Suprapubic skin (tissue), 4 donors: ENCODE measurements around the gene PGAP3. TPM values are rescaled to one million over a fixed set of nuclear protein-coding genes. Genes with fewer than 3 reads are reported as not detected.
"Not testable (repeated sequence)": the region's sequence is repeated elsewhere in the genome, so short reads cannot be mapped to it uniquely, and the experiment has no call there.

ENCODE experiments used
- DNase-seq, 2 donors: peaks; one replicate each; pipeline ENCODE4 v3.0.0-alpha.2; 2019; ENCODE audit warnings: low spot score in 2 of 2
- H3K27ac ChIP-seq: fragments of 200-600 bp; sonication (generic); one replicate; pipeline ENCODE4 v1.5.1; 2019
- H3K27me3 ChIP-seq: fragments of 200-600 bp; sonication (generic); one replicate; pipeline ENCODE4 v1.5.1; 2019
- H3K36me3 ChIP-seq: fragments of 200-600 bp; sonication (generic); one replicate; pipeline ENCODE4 v1.5.1; 2019
- H3K4me1 ChIP-seq: fragments of 200-600 bp; sonication (generic); one replicate; pipeline ENCODE4 v1.5.1; 2019
- H3K4me3 ChIP-seq: fragments of 200-600 bp; sonication (generic); one replicate; pipeline ENCODE4 v1.5.1; 2019; ENCODE audit warnings: mild to moderate bottlenecking
- H3K9me3 ChIP-seq: fragments of 200-600 bp; sonication (generic); one replicate; pipeline ENCODE4 v1.5.1; 2019
- EP300 ChIP-seq: sonication (generic); formaldehyde crosslinking; IDR thresholded peaks from one replicate; pipeline ENCODE4 v1.6.1; 2017; ENCODE audit warnings: antibody characterized with exemption
- POLR2A ChIP-seq, 2 donors: fragments of 450-650 bp; IDR thresholded peaks; one replicate each; pipeline ENCODE4 v1.6.1; 2017; ENCODE audit warnings: antibody characterized with exemption in 2 of 2, mild to moderate bottlenecking in 2 of 2, moderate library complexity in 2 of 2
- POLR2AphosphoS5 ChIP-seq, 3 donors: sonication (generic); formaldehyde crosslinking; IDR thresholded peaks; one replicate each; pipeline ENCODE4 v1.6.1; 2017; ENCODE audit warnings: antibody characterized with exemption in 3 of 3
- WGBS: methylation state at CpG from one replicate; pipeline ENCODE4 v1.1.5; 2018; 5-methylcytosine and 5-hydroxymethylcytosine counted together
- total RNA-seq, 4 donors: library from RNA; depleted of rRNA; stranded (reverse); fragments of >200 nt; gene quantifications; one replicate each; pipeline ENCODE4 v1.1.0, GENCODE V29; 2016
- TF ChIP-seq, protein P1 (sequence below), 2 donors: fragments of 200-600 bp in 1 of 2; fragments of 450-650 bp in 1 of 2; sonication (generic) in 1 of 2; IDR thresholded peaks; one replicate each; pipeline ENCODE4 v1.5.1; 2016 to 2019; ENCODE audit warnings: antibody characterized with exemption in 2 of 2, mild to moderate bottlenecking in 1 of 2, moderate library complexity in 1 of 2

Gene PGAP3
- total RNA-seq, 4 donors from 2014 or later = 25.7 to 41.5 (median 32.7) TPM

DNA sequence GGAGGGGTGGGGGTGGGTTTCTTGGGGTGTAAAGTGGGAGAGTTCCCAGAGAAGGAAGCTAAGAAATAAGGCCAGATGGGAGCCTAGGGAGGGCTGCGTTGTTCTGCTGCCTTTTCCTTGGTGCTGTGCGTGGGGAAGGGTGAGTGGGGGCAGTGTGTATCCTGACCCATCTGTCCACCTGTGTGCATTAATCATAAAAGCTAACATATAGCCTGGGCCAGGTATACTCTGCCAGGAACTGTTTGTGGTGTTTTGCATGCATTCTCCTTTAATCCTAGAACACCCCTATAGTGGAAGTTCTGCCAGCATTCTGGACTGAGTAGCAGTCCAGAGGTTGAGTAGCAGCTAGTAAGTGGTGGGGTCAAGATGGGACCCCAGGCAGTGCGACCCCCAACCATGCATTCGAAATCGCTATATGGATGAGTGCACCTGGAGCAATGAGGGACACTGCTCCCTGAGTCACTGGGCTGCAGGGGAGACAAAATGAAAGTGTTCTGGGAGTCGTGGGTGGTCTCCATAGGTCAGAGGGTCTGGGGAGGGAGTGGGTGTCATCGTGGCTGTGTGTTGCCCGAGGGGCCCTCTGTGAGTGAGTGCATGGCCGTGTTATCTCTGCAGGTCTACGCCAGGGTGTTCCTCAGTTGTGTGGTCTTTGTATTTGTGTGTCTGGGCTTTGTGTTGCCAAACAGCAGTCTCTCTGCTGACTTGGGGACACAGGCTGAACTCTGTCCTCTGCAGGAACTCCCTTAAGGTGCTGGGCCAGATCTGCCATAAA is 13.3 kb upstream of the PGAP3 start:
- peaks cover 67% of the 10 kb centered on the region for H3K4me1 ChIP-seq
- no peaks in the 10 kb centered on the region for H3K27me3 ChIP-seq
- no peak for TF ChIP-seq POLR2AphosphoS5 (IDR thresholded peaks at IDR 0.05)
- TF ChIP-seq POLR2A (IDR thresholded peaks at IDR 0.05) = no peak
- TF ChIP-seq EP300 = no peak
- TF ChIP-seq, protein P1, sequence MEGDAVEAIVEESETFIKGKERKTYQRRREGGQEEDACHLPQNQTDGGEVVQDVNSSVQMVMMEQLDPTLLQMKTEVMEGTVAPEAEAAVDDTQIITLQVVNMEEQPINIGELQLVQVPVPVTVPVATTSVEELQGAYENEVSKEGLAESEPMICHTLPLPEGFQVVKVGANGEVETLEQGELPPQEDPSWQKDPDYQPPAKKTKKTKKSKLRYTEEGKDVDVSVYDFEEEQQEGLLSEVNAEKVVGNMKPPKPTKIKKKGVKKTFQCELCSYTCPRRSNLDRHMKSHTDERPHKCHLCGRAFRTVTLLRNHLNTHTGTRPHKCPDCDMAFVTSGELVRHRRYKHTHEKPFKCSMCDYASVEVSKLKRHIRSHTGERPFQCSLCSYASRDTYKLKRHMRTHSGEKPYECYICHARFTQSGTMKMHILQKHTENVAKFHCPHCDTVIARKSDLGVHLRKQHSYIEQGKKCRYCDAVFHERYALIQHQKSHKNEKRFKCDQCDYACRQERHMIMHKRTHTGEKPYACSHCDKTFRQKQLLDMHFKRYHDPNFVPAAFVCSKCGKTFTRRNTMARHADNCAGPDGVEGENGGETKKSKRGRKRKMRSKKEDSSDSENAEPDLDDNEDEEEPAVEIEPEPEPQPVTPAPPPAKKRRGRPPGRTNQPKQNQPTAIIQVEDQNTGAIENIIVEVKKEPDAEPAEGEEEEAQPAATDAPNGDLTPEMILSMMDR (IDR thresholded peaks at IDR 0.05) = no peak
- H3K9me3 ChIP-seq = no peaks in the 10 kb centered on the region
- 34% methylated on average over 10 of the region's 10 CpGs for WGBS
- DNase-seq = no peak
- H3K36me3 ChIP-seq = no peaks in the 10 kb centered on the region
- peak overlapping the region; percentile 92 for H3K27ac ChIP-seq
- H3K4me3 ChIP-seq = peak overlapping the region; percentile 90

DNA sequence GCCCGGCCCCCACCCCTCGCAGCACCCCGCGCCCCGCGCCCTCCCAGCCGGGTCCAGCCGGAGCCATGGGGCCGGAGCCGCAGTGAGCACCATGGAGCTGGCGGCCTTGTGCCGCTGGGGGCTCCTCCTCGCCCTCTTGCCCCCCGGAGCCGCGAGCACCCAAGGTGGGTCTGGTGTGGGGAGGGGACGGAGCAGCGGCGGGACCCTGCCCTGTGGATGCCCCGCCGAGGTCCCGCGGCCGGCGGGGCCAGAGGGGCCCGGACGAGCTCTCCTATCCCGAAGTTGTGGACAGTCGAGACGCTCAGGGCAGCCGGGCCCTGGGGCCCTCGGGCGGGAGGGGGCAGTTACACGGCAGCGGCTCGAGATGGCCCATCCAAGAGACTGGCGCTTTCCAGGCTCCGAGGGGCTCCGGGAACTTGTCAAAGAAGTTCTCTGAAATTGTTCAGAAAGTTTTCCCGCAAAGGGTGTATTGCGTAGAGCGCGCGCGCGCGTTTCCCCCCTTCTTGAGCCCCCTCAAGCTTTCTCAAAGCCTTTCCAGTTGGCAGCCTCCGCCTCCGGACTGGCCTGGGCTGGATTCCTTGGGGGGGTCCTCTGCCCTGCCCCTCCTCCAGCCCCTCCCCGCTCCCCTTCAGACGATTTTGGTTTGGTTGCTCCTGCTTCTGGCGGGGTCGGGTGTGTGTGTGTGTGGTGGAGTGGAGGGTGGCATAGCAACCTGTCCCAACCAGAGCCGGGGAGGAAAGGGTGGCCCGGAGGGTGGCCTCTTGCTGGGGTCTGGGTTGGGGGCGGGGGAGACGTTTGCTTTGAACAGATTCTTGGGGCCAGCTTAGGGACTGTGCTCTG is 12.5 kb upstream of the PGAP3 start:
- no peaks in the 10 kb centered on the region for H3K27me3 ChIP-seq
- H3K27ac ChIP-seq = peak overlapping the region; percentile 92
- H3K4me1 ChIP-seq = peaks cover 59% of the 10 kb centered on the region
- H3K36me3 ChIP-seq = no peaks in the 10 kb centered on the region
- H3K9me3 ChIP-seq = no peaks in the 10 kb centered on the region
- 3% methylated on average over 18 of the region's 57 CpGs for WGBS
- peak overlapping the region; percentile 90 for H3K4me3 ChIP-seq
- TF ChIP-seq EP300 (no peak), POLR2A (IDR thresholded peaks at IDR 0.05) (no peak), POLR2AphosphoS5 (IDR thresholded peaks at IDR 0.05) (no peak)
- TF ChIP-seq, protein P1 (IDR thresholded peaks at IDR 0.05) = no peak
- DNase-seq = no peak

DNA sequence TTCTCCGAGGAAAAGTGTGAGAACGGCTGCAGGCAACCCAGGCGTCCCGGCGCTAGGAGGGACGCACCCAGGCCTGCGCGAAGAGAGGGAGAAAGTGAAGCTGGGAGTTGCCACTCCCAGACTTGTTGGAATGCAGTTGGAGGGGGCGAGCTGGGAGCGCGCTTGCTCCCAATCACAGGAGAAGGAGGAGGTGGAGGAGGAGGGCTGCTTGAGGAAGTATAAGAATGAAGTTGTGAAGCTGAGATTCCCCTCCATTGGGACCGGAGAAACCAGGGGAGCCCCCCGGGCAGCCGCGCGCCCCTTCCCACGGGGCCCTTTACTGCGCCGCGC is 11.9 kb upstream of the PGAP3 start, which contains the start of gene ERBB2:
TSS of gene ERBB2 (plus strand) at position 247 of the 330 bp plus-strand sequence. CDS start 175 bp downstream, outside the sequence.
- Histone ChIP-seq H3K27ac (peak within 1 kb of the TSS; percentile 92), H3K4me1 (peaks cover 53% of the 10 kb centered on the region), H3K4me3 (peak within 1 kb of the TSS; percentile 90), H3K9me3 (no peaks in the 10 kb centered on the region), H3K27me3 (no peaks in the 10 kb centered on the region), H3K36me3 (no peaks in the 10 kb centered on the region)
- no peak for DNase-seq
- TF ChIP-seq POLR2AphosphoS5 (IDR thresholded peaks at IDR 0.05) = no peak
- no peak for TF ChIP-seq POLR2A (IDR thresholded peaks at IDR 0.05)
- TF ChIP-seq EP300 = no peak
- TF ChIP-seq, protein P1 (IDR thresholded peaks at IDR 0.05) = no peak
- WGBS = 6% methylated on average over 12 of the region's 20 CpGs

DNA sequence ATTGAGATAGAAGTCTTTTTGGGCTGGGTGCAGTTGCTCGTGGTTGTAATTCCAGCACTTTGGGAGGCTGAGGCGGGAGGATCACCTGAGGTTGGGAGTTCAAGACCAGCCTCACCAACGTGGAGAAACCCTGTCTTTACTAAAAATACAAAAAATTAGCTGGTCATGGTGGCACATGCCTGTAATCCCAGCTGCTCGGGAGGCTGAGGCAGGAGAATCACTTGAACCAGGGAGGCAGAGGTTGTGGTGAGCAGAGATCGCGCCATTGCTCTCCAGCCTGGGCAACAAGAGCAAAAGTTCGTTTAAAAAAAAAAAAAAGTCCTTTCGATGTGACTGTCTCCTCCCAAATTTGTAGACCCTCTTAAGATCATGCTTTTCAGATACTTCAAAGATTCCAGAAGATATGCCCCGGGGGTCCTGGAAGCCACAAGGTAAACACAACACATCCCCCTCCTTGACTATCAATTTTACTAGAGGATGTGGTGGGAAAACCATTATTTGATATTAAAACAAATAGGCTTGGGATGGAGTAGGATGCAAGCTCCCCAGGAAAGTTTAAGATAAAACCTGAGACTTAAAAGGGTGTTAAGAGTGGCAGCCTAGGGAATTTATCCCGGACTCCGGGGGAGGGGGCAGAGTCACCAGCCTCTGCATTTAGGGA is 11.4 kb upstream of the PGAP3 start:
- Histone ChIP-seq H3K4me3 (peak overlapping the region; percentile 90), H3K27ac (peak overlapping the region; percentile 92), H3K4me1 (peaks cover 48% of the 10 kb centered on the region)
- H3K9me3 ChIP-seq, H3K36me3 ChIP-seq, DNase-seq, H3K27me3 ChIP-seq: not testable (repeated sequence)
- 41% methylated on average over 11 of the region's 11 CpGs for WGBS

DNA sequence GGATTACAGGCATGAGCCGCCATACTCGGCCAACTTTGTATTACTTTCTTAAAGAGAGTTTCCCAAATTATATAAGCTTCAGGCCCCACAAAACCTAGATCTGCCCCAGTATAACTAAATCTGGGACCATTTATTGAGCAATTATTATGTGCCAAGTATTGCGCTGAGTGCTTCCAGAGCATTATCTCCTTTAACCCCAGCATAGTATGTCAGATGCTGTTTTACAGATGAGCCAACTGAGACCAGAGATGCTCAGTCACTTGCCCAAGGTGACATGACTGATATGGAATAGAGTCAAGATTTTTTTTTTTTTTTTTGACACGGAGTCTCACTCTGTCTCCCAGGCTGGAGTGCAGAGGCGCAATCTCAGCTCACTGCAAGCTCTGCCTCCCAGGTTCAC is 10.1 kb upstream of the PGAP3 start:
- Histone ChIP-seq H3K36me3 (no peaks in the 10 kb centered on the region), H3K27me3 (no peaks in the 10 kb centered on the region), H3K4me1 (peaks cover 37% of the 10 kb centered on the region), H3K4me3 (no peak overlapping the region), H3K9me3 (no peaks in the 10 kb centered on the region), H3K27ac (no peak overlapping the region)
- TF ChIP-seq EP300 (no peak), POLR2A (IDR thresholded peaks at IDR 0.05) (no peak), POLR2AphosphoS5 (IDR thresholded peaks at IDR 0.05) (no peak)
- TF ChIP-seq, protein P1 (IDR thresholded peaks at IDR 0.05) = no peak
- 89% methylated on average over 5 of the region's 5 CpGs for WGBS
- no peak for DNase-seq
